Activated CD4-positive, alpha-beta T cell treated with anti-CD3 and anti-CD28 coated beads for 1 hour (primary cell): ENCODE measurements around the gene PAF1.
"Not testable (repeated sequence)": the region's sequence is repeated elsewhere in the genome, so short reads cannot be mapped to it uniquely, and the experiment has no call there.

Source experiments
- DNase-seq: peaks from one replicate; pipeline ENCODE4 v3.0.0-alpha.2; 2020

PAF1 gene

GRCh38 chr19:39349326-39349725, 41.6 kb downstream of the PAF1 start:
- DNase-seq, result no peak

- DNase-seq, result no peak
Measured at GRCh38 chr19:39347332-39348164, 43.4 kb downstream of the PAF1 start.

GRCh38 chr19:39345956-39346355, 45.0 kb downstream of the PAF1 start:
- no peak for DNase-seq

DNA sequence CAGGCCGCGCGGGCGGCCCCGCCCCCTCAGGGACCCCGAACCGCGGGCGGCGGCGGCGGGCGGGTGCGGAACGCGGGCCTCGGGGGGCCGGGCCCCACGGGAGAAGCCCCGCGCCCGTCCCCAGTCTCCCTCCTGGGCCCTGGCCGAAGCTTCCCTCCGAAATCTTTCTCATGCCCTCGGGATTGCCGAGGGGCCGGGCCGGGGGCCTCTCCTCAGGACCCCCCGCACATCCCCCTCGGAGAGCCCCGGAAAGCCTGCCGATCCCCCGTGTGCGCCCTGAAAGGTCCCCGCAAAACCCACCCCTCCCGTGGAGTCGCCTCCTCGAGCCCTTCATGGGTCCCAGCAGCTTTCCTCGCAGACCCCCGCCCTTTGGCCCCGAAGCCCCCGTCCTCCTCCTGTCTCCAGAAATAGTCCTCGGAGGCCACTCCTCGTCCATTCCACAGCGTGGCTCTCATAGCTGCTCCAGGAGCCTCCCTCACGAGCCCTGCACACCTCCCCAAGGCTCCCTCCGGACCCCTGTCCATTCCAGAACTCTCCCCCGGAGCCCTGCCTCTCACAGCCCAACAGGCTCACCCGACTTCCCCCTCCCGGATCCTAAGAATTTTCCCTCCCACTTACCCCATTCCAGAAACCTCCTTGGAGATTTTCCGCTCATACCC, 48.1 kb downstream of the PAF1 start:
- peak; percentile 9 for DNase-seq

- DNase-seq, result peak; percentile 99
Measured at GRCh38 chr19:39341719-39342604, 48.9 kb downstream of the PAF1 start, which contains the start of gene SAMD4B. TSS of gene SAMD4B (plus strand) at chr19:39342421. CDS start at chr19:39356894, 14,473 bp downstream.

DNA sequence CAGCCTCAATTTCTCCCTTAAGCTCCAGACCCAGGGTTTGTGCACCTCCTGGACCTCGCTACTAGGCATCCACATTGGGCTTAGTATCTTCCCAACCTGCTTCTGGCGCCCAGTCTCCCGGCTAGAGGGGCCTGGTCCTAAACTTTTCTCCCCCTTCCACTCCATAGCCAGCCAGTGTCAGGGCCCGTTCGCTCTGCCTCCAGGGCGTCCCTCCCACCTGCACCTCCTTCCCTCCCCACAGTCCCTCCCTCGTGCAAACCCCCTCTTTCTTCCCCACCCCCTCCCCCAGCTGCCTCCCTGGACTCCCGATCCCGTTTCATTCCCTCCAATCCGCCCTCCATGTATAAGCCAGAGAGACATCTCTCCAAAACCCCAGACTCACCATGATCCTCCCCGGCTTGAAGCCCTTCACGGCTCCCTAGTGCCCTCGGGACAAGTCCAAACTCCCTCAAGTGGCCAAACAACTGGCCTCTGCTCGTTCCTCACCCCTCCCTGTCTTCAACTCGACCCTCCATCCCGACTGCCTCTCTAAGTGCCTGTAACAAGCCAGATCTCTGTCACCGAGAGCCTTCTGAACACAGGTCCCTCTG, 49.7 kb downstream of the PAF1 start:
- no peak for DNase-seq

GRCh38 chr19:39340156-39340555, 50.8 kb downstream of the PAF1 start:
- not testable (repeated sequence) for DNase-seq

- no peak for DNase-seq
Measured at GRCh38 chr19:39339674-39340073, 51.2 kb downstream of the PAF1 start.

DNA sequence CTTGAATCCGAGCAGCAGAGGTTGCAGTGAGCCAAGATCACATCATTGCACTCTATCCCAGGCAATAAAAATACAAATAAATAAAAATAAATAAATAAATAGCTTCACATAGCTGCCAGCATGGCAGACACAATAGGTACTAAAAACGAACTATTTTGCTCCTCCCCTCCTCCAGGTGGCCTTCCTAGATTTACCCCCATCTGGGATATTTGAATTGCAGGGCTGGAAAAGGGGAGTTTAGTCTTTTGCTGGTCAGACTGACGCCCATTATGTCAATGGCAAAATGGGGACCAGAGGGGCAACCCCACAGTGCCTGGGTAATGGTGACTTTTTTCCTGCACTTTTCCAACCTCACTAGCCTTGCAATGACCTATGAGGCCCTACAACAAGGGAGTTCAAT, 54.4 kb downstream of the PAF1 start:
- DNase-seq, result no peak
